Activated naive CD4-positive, alpha-beta T cell treated with anti-CD3 and anti-CD28 coated beads, Interleukin-2, amount 50 U/mL, for 24 hours (primary cell): ENCODE data around the gene PCBP2.

Experiments
- H3K27ac Mint-ChIP-seq: one replicate; pipeline ENCODE4 v1.8.0; 2021; ENCODE audit warnings: mild to moderate bottlenecking, mixed read lengths
- H3K27me3 Mint-ChIP-seq: one replicate; pipeline ENCODE4 v1.8.0; 2021; ENCODE audit warnings: mixed read lengths
- H3K36me3 Mint-ChIP-seq: one replicate; pipeline ENCODE4 v1.8.0; 2021; ENCODE audit warnings: mixed read lengths
- H3K4me1 Mint-ChIP-seq: one replicate; pipeline ENCODE4 v1.8.0; 2021; ENCODE audit warnings: mixed read lengths
- H3K4me3 Mint-ChIP-seq: one replicate; pipeline ENCODE4 v1.8.0; 2021; ENCODE audit warnings: mild to moderate bottlenecking, mixed read lengths
- H3K9me3 Mint-ChIP-seq: one replicate; pipeline ENCODE4 v1.8.0; 2021; ENCODE audit warnings: mixed read lengths

Gene PCBP2

GRCh38 chr12:53504004-53504920, 52.4 kb downstream of the PCBP2 start:
- H3K27ac Mint-ChIP-seq, result no peak overlapping the region
- H3K4me1 Mint-ChIP-seq, result peaks cover 33% of the 10 kb centered on the region
- no peaks in the 10 kb centered on the region for H3K27me3 Mint-ChIP-seq
- no peak overlapping the region for H3K4me3 Mint-ChIP-seq
- H3K36me3 Mint-ChIP-seq, result no peaks in the 10 kb centered on the region
- no peaks in the 10 kb centered on the region for H3K9me3 Mint-ChIP-seq

DNA sequence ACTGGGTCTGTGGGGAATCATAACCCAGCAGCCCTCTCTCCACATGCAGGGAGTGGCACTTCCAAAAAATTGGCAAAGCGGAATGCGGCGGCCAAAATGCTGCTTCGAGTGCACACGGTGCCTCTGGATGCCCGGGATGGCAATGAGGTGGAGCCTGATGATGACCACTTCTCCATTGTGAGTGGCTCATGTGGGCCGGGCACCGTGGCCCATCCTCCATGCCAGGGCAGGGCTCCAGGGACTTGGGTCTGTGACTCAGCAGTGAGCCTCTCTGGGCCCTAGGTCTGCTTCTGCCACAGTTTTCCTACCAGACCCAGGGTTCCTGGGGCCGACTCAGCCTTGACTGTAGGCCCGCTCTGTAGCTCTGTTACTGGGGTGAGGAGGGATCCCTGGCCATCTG, 53.2 kb downstream of the PCBP2 start:
- H3K27ac Mint-ChIP-seq, result no peak overlapping the region
- H3K9me3 Mint-ChIP-seq, result no peaks in the 10 kb centered on the region
- no peaks in the 10 kb centered on the region for H3K27me3 Mint-ChIP-seq
- H3K4me3 Mint-ChIP-seq, result peak overlapping the region; percentile 16
- no peaks in the 10 kb centered on the region for H3K36me3 Mint-ChIP-seq
- H3K4me1 Mint-ChIP-seq, result peaks cover 29% of the 10 kb centered on the region

DNA sequence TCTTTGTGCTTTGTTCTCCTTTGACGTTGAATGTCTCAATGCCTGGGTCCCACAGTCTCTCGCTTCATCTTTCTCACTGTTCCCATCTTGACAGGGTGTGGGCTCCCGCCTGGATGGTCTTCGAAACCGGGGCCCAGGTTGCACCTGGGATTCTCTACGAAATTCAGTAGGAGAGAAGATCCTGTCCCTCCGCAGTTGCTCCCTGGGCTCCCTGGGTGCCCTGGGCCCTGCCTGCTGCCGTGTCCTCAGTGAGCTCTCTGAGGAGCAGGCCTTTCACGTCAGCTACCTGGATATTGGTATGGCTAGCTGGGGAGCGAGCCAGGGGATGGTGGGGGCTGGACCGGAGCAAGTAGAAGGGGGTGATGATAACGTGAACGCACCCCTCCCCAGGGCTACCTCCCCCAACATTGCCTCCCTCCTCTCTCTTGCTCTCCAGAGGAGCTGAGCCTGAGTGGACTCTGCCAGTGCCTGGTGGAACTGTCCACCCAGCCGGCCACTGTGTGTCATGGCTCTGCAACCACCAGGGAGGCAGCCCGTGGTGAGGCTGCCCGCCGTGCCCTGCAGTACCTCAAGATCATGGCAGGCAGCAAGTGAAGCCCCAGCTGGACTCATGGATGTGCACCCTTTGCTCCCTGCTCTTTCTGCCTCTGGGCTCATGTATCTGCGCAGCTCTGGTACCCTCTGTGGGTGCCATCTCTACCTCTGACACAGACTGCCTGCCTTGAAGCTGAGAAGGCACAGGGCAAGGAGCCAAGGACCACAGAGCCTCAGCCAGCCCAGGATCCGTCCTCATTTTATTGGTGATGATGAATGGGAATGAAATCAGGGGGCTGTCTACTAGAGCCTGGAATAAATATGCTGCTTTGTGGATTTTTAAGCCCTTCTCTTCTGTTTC, 53.9 kb downstream of the PCBP2 start:
- Mint-ChIP-seq H3K9me3 (no peaks in the 10 kb centered on the region), H3K27ac (no peak overlapping the region), H3K36me3 (no peaks in the 10 kb centered on the region), H3K4me1 (peaks cover 27% of the 10 kb centered on the region), H3K27me3 (no peaks in the 10 kb centered on the region), H3K4me3 (no peak overlapping the region)

- H3K9me3 Mint-ChIP-seq, result no peaks in the 10 kb centered on the region
- no peaks in the 10 kb centered on the region for H3K27me3 Mint-ChIP-seq
- no peaks in the 10 kb centered on the region for H3K36me3 Mint-ChIP-seq
- no peak overlapping the region for H3K4me3 Mint-ChIP-seq
- H3K27ac Mint-ChIP-seq, result no peak overlapping the region
- peaks cover 27% of the 10 kb centered on the region for H3K4me1 Mint-ChIP-seq
Observed at GRCh38 chr12:53506450-53506785, 54.5 kb downstream of the PCBP2 start.

DNA sequence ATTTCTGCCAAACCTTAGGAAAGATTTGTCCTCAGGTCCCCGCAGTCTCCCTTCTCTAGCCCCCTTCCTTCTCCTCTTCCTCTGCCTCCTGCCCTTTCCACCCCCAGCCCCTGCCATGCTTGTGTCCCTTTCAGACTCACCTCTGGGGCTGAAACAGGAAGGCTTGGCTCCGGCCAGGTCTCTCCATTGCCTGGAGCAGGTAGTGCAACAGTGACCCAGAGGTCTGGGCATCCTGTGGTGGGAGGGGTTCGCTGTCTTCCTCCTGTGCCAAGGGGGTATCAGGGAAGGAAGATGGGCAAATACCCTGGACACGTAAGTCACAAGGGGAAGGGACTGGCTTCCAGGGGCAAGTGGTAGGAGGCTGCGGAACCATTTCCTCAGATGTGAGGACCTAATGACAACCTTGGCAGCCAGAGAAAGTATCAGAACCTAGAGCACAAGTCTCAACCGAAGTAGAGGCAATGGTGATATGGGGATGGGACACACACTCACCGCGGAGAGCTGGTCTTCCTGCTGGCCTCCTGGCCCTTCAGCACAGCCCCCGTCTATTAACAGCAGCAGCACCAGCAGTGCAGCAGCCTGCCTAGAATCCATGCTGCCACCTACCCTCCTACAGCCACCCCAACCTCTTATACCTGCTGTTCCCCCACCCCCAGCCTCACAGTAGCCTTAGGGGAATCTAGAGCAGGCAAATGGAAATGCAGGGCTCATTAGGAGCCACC, 55.1 kb downstream of the PCBP2 start, which contains the start of gene NPFF:
Gene NPFF (minus strand): TSS at position 604 of the 722 bp plus-strand sequence. CDS start 10 bp downstream, at position 594.
- no peaks in the 10 kb centered on the region for H3K9me3 Mint-ChIP-seq
- H3K36me3 Mint-ChIP-seq, result no peaks in the 10 kb centered on the region
- peaks cover 22% of the 10 kb centered on the region for H3K4me1 Mint-ChIP-seq
- H3K4me3 Mint-ChIP-seq, result no peak within 1 kb of the TSS
- no peaks in the 10 kb centered on the region for H3K27me3 Mint-ChIP-seq
- H3K27ac Mint-ChIP-seq, result no peak within 1 kb of the TSS

DNA sequence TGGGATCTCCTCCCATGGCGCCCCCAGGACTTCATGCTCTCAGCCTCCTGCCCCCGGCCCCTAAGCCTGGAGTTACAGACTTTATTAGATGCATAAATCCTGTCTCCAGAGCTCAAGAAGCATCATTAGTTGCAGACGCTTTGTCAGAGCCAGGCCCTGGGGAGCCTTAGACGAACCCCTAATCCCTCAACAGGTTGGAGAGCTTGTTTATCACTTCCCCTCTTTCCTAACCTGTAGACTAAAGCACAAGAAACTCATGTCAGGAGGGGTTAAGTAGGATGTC, 55.6 kb downstream of the PCBP2 start:
- no peaks in the 10 kb centered on the region for H3K27me3 Mint-ChIP-seq
- H3K36me3 Mint-ChIP-seq, result peaks cover 1% of the 10 kb centered on the region
- no peak overlapping the region for H3K27ac Mint-ChIP-seq
- no peaks in the 10 kb centered on the region for H3K9me3 Mint-ChIP-seq
- peaks cover 19% of the 10 kb centered on the region for H3K4me1 Mint-ChIP-seq
- H3K4me3 Mint-ChIP-seq, result no peak overlapping the region

DNA sequence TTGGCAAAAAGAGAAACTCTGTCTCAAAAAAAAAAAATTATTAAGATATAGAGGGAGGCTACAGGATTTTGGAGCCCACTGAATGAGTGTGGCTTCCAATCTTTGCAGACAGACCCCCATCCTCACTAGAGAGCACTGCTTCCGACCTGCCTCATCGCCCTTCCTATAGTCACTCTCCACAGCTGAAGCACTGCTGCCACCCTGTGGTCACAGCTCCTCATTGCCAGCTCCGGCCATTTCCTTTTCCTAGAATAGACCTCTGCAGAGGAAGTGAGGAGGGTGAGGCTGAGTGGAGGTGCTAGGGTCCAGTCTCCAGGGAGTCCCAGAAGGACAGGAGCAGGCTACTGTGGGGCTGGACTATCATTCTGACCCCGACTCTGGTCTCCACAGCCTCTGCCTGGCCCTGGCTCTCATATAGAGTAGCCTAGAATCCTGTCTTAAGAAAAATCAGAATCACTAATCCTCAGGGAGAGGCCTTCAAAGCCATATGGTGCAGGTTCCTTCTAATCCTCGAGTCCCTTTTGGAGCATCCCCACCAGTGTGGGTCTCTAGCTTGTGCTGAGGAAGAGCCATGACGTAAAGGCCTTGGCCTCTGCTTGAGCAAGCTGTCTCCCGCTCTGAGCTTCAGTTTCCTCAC, 56.8 kb downstream of the PCBP2 start:
- Mint-ChIP-seq H3K4me3 (no peak overlapping the region), H3K27ac (peak overlapping the region; percentile 38), H3K36me3 (peaks cover 2% of the 10 kb centered on the region), H3K27me3 (no peaks in the 10 kb centered on the region), H3K4me1 (peaks cover 15% of the 10 kb centered on the region), H3K9me3 (no peaks in the 10 kb centered on the region)

GRCh38 chr12:53510181-53510812, 58.4 kb downstream of the PCBP2 start:
- H3K4me1 Mint-ChIP-seq, result peaks cover 8% of the 10 kb centered on the region
- H3K9me3 Mint-ChIP-seq, result no peaks in the 10 kb centered on the region
- H3K27me3 Mint-ChIP-seq, result no peaks in the 10 kb centered on the region
- peaks cover 4% of the 10 kb centered on the region for H3K36me3 Mint-ChIP-seq
- no peak overlapping the region for H3K4me3 Mint-ChIP-seq
- H3K27ac Mint-ChIP-seq, result no peak overlapping the region

GRCh38 chr12:53513712-53514410, 62.0 kb downstream of the PCBP2 start:
- no peak overlapping the region for H3K4me3 Mint-ChIP-seq
- peaks cover 4% of the 10 kb centered on the region for H3K36me3 Mint-ChIP-seq
- no peaks in the 10 kb centered on the region for H3K9me3 Mint-ChIP-seq
- no peaks in the 10 kb centered on the region for H3K27me3 Mint-ChIP-seq
- H3K4me1 Mint-ChIP-seq, result peaks cover 2% of the 10 kb centered on the region
- H3K27ac Mint-ChIP-seq, result peak overlapping the region; percentile 67

DNA sequence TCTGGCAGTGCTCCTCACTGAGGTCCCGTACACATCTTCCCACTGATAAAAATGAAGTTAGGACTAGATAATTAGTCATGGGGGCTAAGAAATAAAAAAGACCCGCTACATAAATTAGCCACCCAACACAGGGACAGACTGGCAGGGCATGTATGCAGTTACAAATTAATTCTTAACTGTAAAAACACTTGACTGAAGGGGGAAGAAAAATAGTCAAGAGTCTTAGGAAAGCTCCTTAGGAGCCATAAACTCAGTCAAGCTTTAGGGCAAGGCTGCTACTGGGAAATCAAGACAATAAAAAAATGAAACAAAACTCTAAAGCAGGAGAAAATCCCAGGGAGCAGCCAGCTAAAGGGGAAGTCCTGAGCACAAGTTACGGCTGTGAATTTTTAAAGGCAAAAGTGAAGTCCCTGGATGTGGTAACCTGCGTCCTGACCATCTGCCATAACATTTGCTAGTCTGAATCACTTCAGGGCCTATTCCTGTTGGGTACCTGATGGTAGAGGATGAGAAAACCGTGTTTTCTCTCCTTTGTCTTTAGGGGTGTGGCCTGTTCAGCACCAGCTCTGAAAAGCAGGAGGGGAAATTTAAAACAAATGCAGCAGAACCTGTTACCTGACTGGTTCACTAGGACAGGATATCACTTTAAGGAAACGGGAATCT, 62.9 kb downstream of the PCBP2 start:
- peaks cover 4% of the 10 kb centered on the region for H3K36me3 Mint-ChIP-seq
- H3K4me3 Mint-ChIP-seq, result no peak overlapping the region
- no peaks in the 10 kb centered on the region for H3K27me3 Mint-ChIP-seq
- H3K27ac Mint-ChIP-seq, result peak overlapping the region; percentile 55
- H3K4me1 Mint-ChIP-seq, result no peaks in the 10 kb centered on the region
- no peaks in the 10 kb centered on the region for H3K9me3 Mint-ChIP-seq

DNA sequence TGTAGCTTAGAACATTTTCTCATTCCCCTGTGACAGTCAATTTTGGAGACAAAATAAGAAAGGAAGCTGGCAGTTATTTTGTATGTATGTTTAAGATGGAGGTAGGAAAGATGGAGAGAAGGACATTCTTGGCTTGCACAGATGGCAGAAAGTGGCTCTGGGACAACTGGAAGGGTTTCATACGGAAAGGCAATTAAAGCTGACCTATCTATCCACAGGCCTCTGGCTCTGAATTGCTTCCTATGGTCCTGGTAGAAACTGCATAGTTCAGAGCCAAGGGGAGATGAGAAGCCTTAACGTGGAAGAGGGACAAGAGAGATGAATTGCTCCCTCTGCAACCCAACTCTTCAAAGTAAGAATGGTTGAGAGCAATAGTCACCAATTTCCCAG, 63.4 kb downstream of the PCBP2 start:
- Mint-ChIP-seq H3K27me3 (no peaks in the 10 kb centered on the region), H3K27ac (peak overlapping the region; percentile 55), H3K9me3 (no peaks in the 10 kb centered on the region), H3K4me3 (no peak overlapping the region), H3K36me3 (peaks cover 6% of the 10 kb centered on the region), H3K4me1 (no peaks in the 10 kb centered on the region)

- peaks cover 8% of the 10 kb centered on the region for H3K36me3 Mint-ChIP-seq
- H3K27me3 Mint-ChIP-seq, result no peaks in the 10 kb centered on the region
- peak overlapping the region; percentile 70 for H3K27ac Mint-ChIP-seq
- H3K9me3 Mint-ChIP-seq, result no peaks in the 10 kb centered on the region
- H3K4me1 Mint-ChIP-seq, result no peaks in the 10 kb centered on the region
- H3K4me3 Mint-ChIP-seq, result no peak overlapping the region
Observed at GRCh38 chr12:53516758-53517455, 65.0 kb downstream of the PCBP2 start.

DNA sequence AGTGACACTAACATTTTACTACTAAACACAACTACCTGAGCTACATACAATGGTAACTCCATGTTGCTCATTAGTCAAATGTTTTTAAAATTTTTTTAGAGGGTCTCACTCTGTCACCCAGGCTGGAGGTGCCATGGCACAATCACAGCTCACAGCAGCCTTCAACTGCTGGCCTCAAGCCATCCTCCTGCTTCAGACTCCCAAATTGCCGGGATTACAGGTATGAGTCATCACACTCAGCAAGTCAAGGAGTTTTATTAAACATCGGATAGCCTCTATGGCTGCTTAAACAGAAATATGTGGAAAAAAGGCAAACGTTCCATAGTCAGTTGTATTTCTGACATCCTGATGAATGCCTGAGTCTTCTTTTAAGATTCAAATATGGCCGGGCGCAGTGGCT, 66.5 kb downstream of the PCBP2 start:
- no peak overlapping the region for H3K4me3 Mint-ChIP-seq
- no peak overlapping the region for H3K27ac Mint-ChIP-seq
- peaks cover 7% of the 10 kb centered on the region for H3K36me3 Mint-ChIP-seq
- H3K9me3 Mint-ChIP-seq, result no peaks in the 10 kb centered on the region
- no peaks in the 10 kb centered on the region for H3K27me3 Mint-ChIP-seq
- H3K4me1 Mint-ChIP-seq, result no peaks in the 10 kb centered on the region
